BE2C (cell line): Measurements from ENCODE around the gene RING1.
A peak's percentile ranks its signal among the peaks of the same experiment; 100 is the strongest.

Source experiments
- DNase-seq: peaks from one replicate; pipeline ENCODE4 v3.0.0-alpha.2; 2020
- H3K27me3 ChIP-seq: fragments of 250-450 bp; sonication (Bioruptor Pico); 2 replicates; pipeline ENCODE4 v1.5.1; 2020; ENCODE audit warnings: mild to moderate bottlenecking
- H3K36me3 ChIP-seq: fragments of 250-450 bp; sonication (Bioruptor Pico); 2 replicates; pipeline ENCODE4 v1.5.1; 2020; ENCODE audit warnings: mild to moderate bottlenecking
- H3K4me1 ChIP-seq: fragments of 250-450 bp; sonication (Bioruptor Pico); 2 replicates; pipeline ENCODE4 v1.5.1; 2020
- H3K4me3 ChIP-seq: 2 replicates; pipeline ENCODE4 v1.5.1; 2011; ENCODE audit warnings: low read depth, low read length
- H3K9me3 ChIP-seq: fragments of 250-450 bp; sonication (Bioruptor Pico); 2 replicates; pipeline ENCODE4 v1.5.1; 2020
- TF ChIP-seq, protein P1 (sequence below): IDR thresholded peaks from 2 replicates; pipeline ENCODE4 v1.5.1; 2012; ENCODE audit warnings: mild to moderate bottlenecking, low read depth, low read length

Gene RING1

DNA sequence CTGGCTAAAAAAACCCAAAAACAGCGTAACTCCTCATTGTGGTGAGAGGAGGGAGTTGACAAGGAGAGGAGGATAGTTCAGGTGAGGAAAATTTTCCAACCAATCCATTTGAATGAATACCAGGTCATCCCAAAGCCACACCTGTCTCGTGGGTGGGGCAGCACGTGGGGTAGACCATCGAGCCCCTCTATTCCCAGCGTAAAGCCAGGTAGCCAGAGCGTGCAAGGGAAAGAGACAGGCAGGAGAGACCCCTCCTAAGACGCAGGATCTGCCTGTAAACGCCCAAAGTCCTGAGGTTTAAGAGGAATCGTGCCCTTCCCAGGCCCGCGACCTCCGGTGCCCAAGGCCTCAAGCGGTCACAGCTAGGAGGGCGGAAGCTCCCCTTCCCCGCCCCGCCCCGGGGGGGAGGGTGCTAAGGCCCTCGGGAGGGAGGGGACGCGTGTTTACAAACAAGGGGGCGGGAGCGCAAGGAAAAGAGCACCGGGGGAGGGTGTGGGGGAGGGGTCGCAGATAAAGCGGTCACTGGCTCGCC, 8.5 kb upstream of the RING1 start:
- no peak for DNase-seq

DNA sequence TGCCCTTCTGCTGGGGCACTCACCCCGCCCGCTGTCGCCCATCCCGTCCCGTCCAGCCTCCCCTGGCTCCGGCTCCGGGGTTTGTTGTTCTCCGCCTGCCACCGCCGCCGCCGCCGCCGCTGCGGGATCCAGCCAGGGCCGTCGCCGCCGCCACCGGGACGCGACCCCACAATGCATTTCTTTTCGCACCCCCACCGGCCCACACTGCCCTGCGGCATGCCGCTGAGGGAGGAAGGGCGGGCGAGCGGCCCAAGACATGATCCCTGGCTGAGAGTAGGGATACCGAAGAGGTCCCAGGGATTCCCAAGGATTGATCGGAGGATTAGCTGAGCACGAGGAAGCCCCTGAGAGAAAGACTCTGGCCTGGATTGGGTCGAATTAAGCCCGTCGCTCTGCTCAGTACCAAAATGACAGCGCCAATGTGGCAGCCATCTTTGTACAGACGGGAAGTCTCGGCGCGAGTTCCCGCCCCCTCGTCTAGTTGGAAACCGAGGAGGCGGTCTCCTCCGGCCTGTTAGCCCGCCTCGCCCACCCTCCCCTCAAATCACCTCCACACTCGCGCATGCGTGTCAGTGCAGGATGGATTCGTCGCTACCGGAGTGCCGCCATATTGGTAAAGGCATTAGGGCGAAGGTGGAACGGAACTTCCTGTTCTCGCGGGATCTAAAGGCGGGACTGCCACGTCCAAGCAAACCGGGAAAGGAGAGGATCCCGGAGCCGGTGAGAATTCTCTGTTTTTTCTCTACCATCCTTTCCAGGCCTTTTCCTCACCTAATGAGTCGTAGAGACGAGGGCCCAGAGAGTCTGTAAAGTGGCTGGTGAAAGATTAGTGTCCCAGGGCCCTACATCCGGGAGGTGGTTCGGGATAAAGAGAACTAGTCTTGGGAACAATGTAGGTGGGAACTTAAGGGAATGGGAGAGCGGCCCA, 7.8 kb upstream of the RING1 start, which contains the start of the genes RXRB and SLC39A7:
TSS of gene RXRB (minus strand) at position 447 of the 928 bp plus-strand sequence. CDS start at position 258, 189 bp downstream.
TSS of gene SLC39A7 (plus strand) at position 649 of the 928 bp plus-strand sequence. CDS start 379 bp downstream, outside the sequence.
- H3K9me3 ChIP-seq: no peaks in the 10 kb centered on the region
- TF ChIP-seq, protein P1, sequence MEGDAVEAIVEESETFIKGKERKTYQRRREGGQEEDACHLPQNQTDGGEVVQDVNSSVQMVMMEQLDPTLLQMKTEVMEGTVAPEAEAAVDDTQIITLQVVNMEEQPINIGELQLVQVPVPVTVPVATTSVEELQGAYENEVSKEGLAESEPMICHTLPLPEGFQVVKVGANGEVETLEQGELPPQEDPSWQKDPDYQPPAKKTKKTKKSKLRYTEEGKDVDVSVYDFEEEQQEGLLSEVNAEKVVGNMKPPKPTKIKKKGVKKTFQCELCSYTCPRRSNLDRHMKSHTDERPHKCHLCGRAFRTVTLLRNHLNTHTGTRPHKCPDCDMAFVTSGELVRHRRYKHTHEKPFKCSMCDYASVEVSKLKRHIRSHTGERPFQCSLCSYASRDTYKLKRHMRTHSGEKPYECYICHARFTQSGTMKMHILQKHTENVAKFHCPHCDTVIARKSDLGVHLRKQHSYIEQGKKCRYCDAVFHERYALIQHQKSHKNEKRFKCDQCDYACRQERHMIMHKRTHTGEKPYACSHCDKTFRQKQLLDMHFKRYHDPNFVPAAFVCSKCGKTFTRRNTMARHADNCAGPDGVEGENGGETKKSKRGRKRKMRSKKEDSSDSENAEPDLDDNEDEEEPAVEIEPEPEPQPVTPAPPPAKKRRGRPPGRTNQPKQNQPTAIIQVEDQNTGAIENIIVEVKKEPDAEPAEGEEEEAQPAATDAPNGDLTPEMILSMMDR: no peak
- H3K4me1 ChIP-seq: no peaks in the 10 kb centered on the region; the same call in 1 of the 2 replicates
- H3K27me3 ChIP-seq: no peaks in the 10 kb centered on the region
- peaks cover 34% of the 10 kb centered on the region for H3K36me3 ChIP-seq
- peak within 1 kb of the TSS; percentile 81 for H3K4me3 ChIP-seq
- peak; percentile 99 for DNase-seq

More for the DNA sequence above, 8.5 kb upstream of the RING1 start:
- Histone ChIP-seq H3K36me3 (peaks cover 40% of the 10 kb centered on the region), H3K9me3 (no peaks in the 10 kb centered on the region), H3K27me3 (no peaks in the 10 kb centered on the region), H3K4me1 (no peaks in the 10 kb centered on the region), H3K4me3 (peak overlapping the region; percentile 81)
- TF ChIP-seq, protein P1: no peak

DNA sequence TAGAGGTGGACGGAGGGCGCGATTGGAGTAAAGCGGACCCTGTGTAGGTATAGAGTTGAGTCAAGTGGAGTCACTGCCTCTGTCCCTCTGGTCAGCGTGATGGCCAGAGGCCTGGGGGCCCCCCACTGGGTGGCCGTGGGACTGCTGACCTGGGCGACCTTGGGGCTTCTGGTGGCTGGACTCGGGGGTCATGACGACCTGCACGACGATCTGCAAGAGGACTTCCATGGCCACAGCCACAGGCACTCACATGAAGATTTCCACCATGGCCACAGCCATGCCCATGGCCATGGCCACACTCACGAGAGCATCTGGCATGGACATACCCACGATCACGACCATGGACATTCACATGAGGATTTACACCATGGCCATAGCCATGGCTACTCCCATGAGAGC, 7.2 kb upstream of the RING1 start:
- H3K27me3 ChIP-seq: no peaks in the 10 kb centered on the region
- no peaks in the 10 kb centered on the region for H3K9me3 ChIP-seq
- DNase-seq: no peak
- TF ChIP-seq, protein P1: no peak
- peaks cover 30% of the 10 kb centered on the region for H3K36me3 ChIP-seq
- peak overlapping the region; percentile 81 for H3K4me3 ChIP-seq
- no peaks in the 10 kb centered on the region; the same call in 1 of the 2 replicates for H3K4me1 ChIP-seq

DNA sequence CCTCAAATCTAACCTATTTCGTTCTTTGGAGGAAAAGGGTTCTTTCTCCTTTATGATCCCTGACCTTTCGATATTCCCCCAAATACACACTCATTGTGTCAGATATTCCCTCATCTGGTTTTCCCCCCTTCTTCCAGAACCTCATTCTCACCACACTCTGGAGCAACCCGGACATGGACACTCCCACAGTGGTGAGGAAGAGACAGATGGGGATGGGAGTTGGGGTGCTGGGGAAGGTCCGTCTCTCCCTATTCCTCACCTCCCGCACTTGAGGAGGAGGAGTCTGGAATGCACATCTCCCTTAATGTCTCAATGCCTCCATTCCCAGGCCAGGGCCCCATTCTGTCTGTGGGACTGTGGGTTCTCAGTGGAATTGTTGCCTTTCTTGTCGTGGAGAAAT, 6.4 kb upstream of the RING1 start:
- no peaks in the 10 kb centered on the region; the same call in 1 of the 2 replicates for H3K4me1 ChIP-seq
- no peak for DNase-seq
- peaks cover 27% of the 10 kb centered on the region for H3K36me3 ChIP-seq
- TF ChIP-seq, protein P1: no peak
- peak overlapping the region; percentile 81 for H3K4me3 ChIP-seq
- H3K9me3 ChIP-seq: no peaks in the 10 kb centered on the region
- no peaks in the 10 kb centered on the region for H3K27me3 ChIP-seq

DNA sequence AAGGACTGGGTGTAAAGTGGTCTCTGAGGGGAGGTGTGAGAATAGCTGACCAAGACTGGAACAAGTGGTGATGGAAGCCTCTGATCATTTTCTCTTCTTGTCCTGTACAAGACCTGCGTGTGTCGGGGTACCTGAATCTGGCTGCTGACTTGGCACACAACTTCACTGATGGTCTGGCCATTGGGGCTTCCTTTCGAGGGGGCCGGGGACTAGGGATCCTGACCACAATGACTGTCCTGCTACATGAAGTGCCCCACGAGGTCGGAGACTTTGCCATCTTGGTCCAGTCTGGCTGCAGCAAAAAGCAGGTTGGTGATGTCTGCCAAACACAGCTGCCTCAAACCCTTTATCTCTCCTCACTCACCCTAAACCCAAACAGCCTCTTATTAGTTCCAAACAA, 5.5 kb upstream of the RING1 start:
- Histone ChIP-seq H3K9me3 (no peaks in the 10 kb centered on the region), H3K4me3 (no peak overlapping the region), H3K4me1 (no peaks in the 10 kb centered on the region; the same call in 1 of the 2 replicates), H3K27me3 (no peaks in the 10 kb centered on the region), H3K36me3 (peaks cover 23% of the 10 kb centered on the region)
- TF ChIP-seq, protein P1: no peak
- DNase-seq: no peak
